Stimulated activated CD4-positive, alpha-beta T cell treated with anti-CD3 and anti-CD28 coated beads, Interleukin-2, amount 100 ng/mL, for 48 hours (primary cell): ENCODE results near the gene HSPA4.
"Not testable (repeated sequence)": the region's sequence is repeated elsewhere in the genome, so short reads cannot be mapped to it uniquely, and the experiment has no call there.

Source experiments
- DNase-seq, 2 donors: peaks; one replicate each; pipeline ENCODE4 v3.0.0-alpha.2; 2020

The HSPA4 gene

GRCh38 chr5:133051061-133051541 is 712 bp upstream of the HSPA4 start:
- peak in 1 of 2 donors; percentile 15 for DNase-seq

- peak; percentile 56 to 60 for DNase-seq
These were observed 733 bp downstream of the HSPA4 start for GRCh38 chr5:133052317-133053175.

- DNase-seq = no peak
These were observed 1.6 kb downstream of the HSPA4 start for GRCh38 chr5:133053448-133053847.

- DNase-seq = no peak
These were observed 3.1 kb downstream of the HSPA4 start for GRCh38 chr5:133054697-133055471.

GRCh38 chr5:133056891-133057290 is 5.1 kb downstream of the HSPA4 start:
- no peak for DNase-seq

GRCh38 chr5:133059621-133060020 is 7.8 kb downstream of the HSPA4 start:
- no peak for DNase-seq

- DNase-seq = no peak
These were observed 10.5 kb downstream of the HSPA4 start for GRCh38 chr5:133062276-133062675.

- DNase-seq = no peak
These were observed 12.2 kb downstream of the HSPA4 start for GRCh38 chr5:133063965-133064364.

- no peak for DNase-seq
These were observed 13.7 kb downstream of the HSPA4 start for GRCh38 chr5:133065471-133065870.

GRCh38 chr5:133066045-133066444 is 14.2 kb downstream of the HSPA4 start:
- DNase-seq = no peak

GRCh38 chr5:133072021-133072420 is 20.2 kb downstream of the HSPA4 start:
- no peak for DNase-seq

GRCh38 chr5:133075572-133076536 is 24.0 kb downstream of the HSPA4 start:
- DNase-seq = no peak

- no peak for DNase-seq
These were observed 27.2 kb downstream of the HSPA4 start for GRCh38 chr5:133079048-133079447.

- no peak for DNase-seq
These were observed 29.2 kb downstream of the HSPA4 start for GRCh38 chr5:133081036-133081435.

GRCh38 chr5:133081703-133082102 is 29.9 kb downstream of the HSPA4 start:
- no peak for DNase-seq

GRCh38 chr5:133082128-133082527 is 30.3 kb downstream of the HSPA4 start:
- DNase-seq = no peak

GRCh38 chr5:133083901-133084300 is 32.1 kb downstream of the HSPA4 start:
- no peak for DNase-seq

GRCh38 chr5:133085171-133085570 is 33.4 kb downstream of the HSPA4 start:
- DNase-seq = not testable (repeated sequence)

- no peak for DNase-seq
These were observed 34.6 kb downstream of the HSPA4 start for GRCh38 chr5:133086366-133086875.

- no peak for DNase-seq
These were observed 36.3 kb downstream of the HSPA4 start for GRCh38 chr5:133088064-133088463.

GRCh38 chr5:133091034-133091433 is 39.2 kb downstream of the HSPA4 start:
- DNase-seq = no peak

GRCh38 chr5:133106343-133106742 is 54.5 kb downstream of the HSPA4 start:
- no peak for DNase-seq
